Measurements from ENCODE around the gene HIPK2. TPM values are rescaled to one million over a fixed set of nuclear protein-coding genes. Genes with fewer than 3 reads are reported as not detected.

Gene HIPK2
- total RNA-seq, 2 donors from 2014 or later, result 22.1 to 26.4 TPM

DNA sequence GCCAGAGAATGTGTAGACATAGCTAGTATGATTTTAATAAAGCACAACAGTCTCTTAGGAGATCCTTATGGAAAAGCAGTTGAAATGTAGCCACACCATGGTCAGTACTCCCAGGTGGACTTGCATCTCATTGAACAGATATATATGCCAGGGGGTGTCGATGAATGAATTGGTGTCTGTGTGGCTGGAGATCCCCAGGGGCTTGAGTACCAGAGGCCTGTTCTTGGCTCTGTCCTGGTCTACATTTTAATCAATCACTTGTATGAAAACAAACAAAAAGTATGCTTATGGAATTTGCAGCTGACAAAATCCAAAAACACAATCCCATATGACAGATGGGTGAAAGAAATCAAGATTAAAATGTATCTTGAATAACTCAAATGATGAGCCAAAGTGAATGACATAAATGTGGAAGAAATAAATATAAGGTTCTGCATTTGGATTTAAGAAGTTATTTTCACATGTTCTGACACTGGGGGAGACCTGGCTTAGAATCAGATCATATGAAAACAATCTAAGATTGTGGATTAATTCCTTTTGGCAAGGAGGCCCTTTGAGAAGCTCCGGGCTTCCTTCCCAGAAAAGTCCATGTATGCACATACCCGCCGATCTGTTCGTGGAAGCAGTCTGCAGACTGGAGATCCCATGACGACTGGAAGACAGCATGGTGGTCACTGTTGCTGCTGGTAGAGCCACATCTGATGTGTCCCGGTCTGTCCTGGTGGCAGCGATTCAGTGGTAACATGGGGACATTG is 238.7 kb downstream of the HIPK2 start:
- H3K4me1 ChIP-seq, result no peaks in the 10 kb centered on the region
- DNase-seq, result no peak
- intact Hi-C loops (cut with DNase I), result no loop called here
- no peaks in the 10 kb centered on the region for H3K36me3 ChIP-seq (replicated peaks in 1 of 2; ENCODE audit: insufficient read depth in 1 of 2, low read depth in 2 of 2)
- no peaks in the 10 kb centered on the region for H3K27me3 ChIP-seq
- WGBS, 2 donors, result 84 to 90% methylated on average over 5 to 8 of the region's 8 CpGs
- TF ChIP-seq POLR2A (IDR thresholded peaks at IDR 0.05), result no peak
- TF ChIP-seq, protein P1, sequence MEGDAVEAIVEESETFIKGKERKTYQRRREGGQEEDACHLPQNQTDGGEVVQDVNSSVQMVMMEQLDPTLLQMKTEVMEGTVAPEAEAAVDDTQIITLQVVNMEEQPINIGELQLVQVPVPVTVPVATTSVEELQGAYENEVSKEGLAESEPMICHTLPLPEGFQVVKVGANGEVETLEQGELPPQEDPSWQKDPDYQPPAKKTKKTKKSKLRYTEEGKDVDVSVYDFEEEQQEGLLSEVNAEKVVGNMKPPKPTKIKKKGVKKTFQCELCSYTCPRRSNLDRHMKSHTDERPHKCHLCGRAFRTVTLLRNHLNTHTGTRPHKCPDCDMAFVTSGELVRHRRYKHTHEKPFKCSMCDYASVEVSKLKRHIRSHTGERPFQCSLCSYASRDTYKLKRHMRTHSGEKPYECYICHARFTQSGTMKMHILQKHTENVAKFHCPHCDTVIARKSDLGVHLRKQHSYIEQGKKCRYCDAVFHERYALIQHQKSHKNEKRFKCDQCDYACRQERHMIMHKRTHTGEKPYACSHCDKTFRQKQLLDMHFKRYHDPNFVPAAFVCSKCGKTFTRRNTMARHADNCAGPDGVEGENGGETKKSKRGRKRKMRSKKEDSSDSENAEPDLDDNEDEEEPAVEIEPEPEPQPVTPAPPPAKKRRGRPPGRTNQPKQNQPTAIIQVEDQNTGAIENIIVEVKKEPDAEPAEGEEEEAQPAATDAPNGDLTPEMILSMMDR (IDR thresholded peaks at IDR 0.05), result no peak
- H3K27ac ChIP-seq, result no peak overlapping the region
- no peaks in the 10 kb centered on the region for H3K9me3 ChIP-seq
- ATAC-seq, result no peak
- no peak overlapping the region for H3K4me3 ChIP-seq

DNA sequence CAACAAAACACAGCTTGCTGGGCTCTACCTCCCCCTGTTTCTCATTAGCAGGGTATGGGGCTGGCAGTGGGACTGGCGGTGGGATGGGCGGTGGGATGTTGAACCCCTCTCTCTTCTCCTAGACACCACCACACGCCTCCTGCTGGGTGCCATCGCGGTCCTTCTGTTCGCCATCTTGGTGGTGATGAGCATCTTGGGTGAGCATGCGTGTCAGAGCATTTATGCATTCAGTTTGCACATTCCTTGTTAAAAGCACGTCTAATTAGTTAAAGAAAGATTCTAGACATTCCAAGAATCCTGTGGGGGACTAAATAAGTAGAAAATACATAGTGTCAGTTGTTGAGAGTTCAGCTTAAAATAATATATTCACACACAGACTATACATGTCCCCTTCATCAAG is 241.6 kb downstream of the HIPK2 start:
- Histone ChIP-seq H3K27ac (no peak overlapping the region), H3K36me3 (replicated peaks in 1 of 2; ENCODE audit: insufficient read depth in 1 of 2, low read depth in 2 of 2) (no peaks in the 10 kb centered on the region), H3K27me3 (no peaks in the 10 kb centered on the region), H3K4me3 (no peak overlapping the region), H3K9me3 (no peaks in the 10 kb centered on the region), H3K4me1 (no peaks in the 10 kb centered on the region)
- intact Hi-C loops (cut with DNase I), result no loop called here
- TF ChIP-seq, protein P1 (IDR thresholded peaks at IDR 0.05), result no peak
- no peak for TF ChIP-seq POLR2A (IDR thresholded peaks at IDR 0.05)
- WGBS, 2 donors, result 90 to 93% methylated on average over 8 of the region's 8 CpGs
- DNase-seq (no peak), ATAC-seq (no peak)

DNA sequence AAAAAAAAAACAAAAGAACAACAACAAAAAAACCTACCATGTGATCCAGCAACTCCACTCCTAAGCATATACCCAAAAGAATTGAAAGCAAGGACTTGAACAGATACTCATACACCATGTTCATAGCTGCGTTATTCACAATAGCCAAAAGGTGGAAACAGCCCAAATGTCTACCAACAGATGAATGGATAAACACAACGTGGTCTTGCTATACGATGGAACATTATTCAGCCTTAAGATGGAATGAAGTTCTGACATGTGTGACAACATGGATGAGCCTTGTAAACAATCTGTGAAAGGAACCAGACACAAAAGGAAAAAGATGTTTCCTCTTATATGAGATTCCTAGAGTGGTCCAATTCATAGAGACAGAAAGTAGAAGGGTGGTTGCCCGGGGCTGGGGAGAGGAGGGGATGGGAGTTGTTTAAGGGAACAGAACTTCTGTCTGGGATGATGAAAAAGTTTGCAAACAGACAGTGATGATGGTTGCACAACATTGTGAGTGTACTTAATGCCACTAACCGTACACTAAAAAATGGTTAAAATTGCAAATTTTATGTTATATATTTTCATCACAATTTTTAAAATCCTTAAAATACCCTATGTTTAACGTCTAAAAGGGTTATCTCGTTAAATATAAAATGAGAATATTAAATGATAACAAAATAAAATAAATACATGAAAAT is 242.7 kb downstream of the HIPK2 start:
- H3K4me3 ChIP-seq, result no peak overlapping the region
- no peaks in the 10 kb centered on the region for H3K27me3 ChIP-seq
- H3K9me3 ChIP-seq, result no peaks in the 10 kb centered on the region
- WGBS, 2 donors, result 60 to 67% methylated on average over 7 of the region's 7 CpGs
- intact Hi-C loops (cut with DNase I), result no loop called here
- DNase-seq, result no peak
- no peak for TF ChIP-seq POLR2A (IDR thresholded peaks at IDR 0.05)
- TF ChIP-seq, protein P1 (IDR thresholded peaks at IDR 0.05), result no peak
- no peak for ATAC-seq
- H3K27ac ChIP-seq, result no peak overlapping the region
- H3K4me1 ChIP-seq, result no peaks in the 10 kb centered on the region
- H3K36me3 ChIP-seq (replicated peaks in 1 of 2; ENCODE audit: insufficient read depth in 1 of 2, low read depth in 2 of 2), result no peaks in the 10 kb centered on the region

DNA sequence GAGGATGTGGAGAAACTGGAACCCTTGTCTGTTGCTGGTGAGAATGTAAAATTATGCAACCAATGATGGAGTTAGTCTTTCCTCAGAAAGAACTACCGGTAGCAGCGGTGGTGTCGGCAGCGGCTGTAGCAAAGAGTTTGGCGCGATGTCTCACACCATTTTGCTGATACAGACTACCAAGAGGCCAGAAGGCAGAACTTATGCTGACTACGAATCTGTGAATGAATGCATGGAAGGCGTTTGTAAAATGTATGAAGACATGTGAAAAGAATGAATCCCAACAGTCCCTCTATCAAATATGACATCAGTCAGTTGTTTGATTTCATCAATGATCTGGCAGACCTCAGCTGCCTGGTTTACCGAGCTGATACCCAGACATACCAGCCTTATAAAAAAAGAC is 243.7 kb downstream of the HIPK2 start:
- TF ChIP-seq, protein P1 (IDR thresholded peaks at IDR 0.05), result no peak
- no peak for TF ChIP-seq POLR2A (IDR thresholded peaks at IDR 0.05)
- Histone ChIP-seq H3K9me3 (no peaks in the 10 kb centered on the region), H3K4me3 (no peak overlapping the region), H3K27ac (no peak overlapping the region), H3K36me3 (replicated peaks in 1 of 2; ENCODE audit: insufficient read depth in 1 of 2, low read depth in 2 of 2) (no peaks in the 10 kb centered on the region), H3K4me1 (no peaks in the 10 kb centered on the region), H3K27me3 (no peaks in the 10 kb centered on the region)
- ATAC-seq (no peak), DNase-seq (no peak)
- intact Hi-C loops (cut with DNase I), result no loop called here
- 79 to 80% methylated on average over 9 of the region's 9 CpGs for WGBS, 2 donors

Data from body of pancreas (tissue), 4 donors.